GM18507 (cell line): ENCODE measurements around the gene PPP1R14B.
A peak's percentile ranks its signal among the peaks of the same experiment; 100 is the strongest.
"Not testable (repeated sequence)": the region's sequence is repeated elsewhere in the genome, so short reads cannot be mapped to it uniquely, and the experiment has no call there.

Source experiments
- DNase-seq: peaks from one replicate; pipeline ENCODE4 v3.0.0; 2011; ENCODE audit warnings: low read depth; ENCODE audit not compliant: insufficient read length; ENCODE audit errors: extremely low spot score
- FAIRE-seq: peaks from 2 replicates; lab custom pipeline; 2011; peaks lifted over from hg19 to GRCh38; lab: Jason Lieb, UNC

PPP1R14B gene

DNA sequence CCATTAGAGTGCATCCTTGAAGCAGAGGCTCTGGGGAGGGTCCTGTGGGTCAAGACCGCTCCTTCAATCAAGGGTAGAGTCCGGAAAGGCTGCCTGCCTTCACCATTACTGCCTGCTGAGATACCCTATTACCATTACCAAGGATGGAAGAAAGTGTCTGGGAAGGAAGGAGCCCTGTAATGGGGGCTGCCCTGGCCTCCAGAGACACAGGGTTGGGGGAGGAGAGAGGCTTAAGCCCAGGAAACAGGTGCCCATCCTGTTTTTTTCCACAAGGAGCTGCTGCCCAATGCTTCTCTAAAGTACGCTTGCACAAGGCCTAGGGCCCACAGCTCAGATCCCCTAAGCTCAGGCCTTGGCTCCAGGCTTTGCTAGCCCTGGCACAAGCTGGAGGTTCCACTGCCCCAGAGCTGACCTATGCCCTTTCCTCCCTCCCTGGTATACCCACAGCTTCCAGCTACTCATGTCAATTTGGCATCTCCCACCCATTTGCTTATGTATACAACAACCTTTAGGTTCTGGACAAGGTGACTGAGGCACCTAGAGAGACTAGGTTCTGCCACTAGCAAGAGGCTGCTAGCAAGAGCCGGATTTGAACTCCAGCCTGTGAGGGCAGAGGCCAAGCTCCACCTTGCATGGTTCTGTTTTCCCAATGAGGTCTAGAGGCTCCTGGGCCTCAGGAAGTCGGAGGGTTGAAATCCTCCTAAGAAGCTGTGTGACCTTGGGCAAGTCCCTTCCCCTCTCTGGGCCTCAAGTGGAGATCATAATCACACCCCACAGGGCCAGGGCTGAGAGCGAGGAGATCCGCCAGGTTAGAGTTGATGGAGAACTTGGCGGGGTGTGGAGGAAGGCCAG lies 3.0 kb upstream of the PPP1R14B start:
- no peak for FAIRE-seq
- DNase-seq = no peak

DNA sequence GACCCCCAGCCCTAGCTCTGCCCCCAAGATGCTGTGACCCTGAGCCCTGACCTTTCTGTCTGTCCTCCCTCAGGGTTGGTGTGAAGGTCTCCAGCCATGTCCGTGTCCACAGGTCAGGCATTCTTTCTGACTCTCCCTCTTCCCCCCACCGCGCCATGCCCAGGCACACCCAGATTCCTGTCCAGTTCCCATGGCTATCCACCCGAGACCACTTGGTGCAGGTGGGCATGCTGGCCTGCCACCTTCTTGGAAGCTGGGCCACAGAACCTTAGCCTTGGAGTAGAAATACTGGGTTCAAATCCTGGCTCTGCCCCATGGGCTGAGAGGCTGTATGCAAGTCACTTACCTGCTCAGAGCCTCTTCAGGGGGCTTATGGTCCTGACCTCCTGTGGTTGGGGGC lies 2.3 kb upstream of the PPP1R14B start:
- DNase-seq (no peak), FAIRE-seq (no peak)

DNA sequence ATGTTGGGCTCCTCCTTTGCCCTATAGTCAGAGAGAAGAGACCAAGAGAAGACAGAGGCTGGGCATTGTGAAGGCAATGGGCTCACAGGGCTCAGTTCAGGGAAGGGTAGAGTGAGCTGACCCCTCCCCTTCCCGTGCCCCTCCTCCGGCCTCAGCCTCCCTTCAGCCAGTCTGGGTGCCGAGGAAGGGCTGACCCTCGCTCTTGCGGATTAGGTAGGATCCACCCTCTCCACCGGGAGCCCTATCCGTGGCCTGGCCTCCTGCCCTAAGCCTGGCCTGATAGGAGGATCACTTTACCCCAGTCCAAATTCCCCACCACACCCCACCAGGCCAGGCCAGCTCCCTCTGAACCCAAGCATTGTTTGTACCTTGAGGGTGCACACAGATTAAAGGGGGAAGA lies 1.8 kb upstream of the PPP1R14B start:
- DNase-seq (no peak), FAIRE-seq (no peak)

DNA sequence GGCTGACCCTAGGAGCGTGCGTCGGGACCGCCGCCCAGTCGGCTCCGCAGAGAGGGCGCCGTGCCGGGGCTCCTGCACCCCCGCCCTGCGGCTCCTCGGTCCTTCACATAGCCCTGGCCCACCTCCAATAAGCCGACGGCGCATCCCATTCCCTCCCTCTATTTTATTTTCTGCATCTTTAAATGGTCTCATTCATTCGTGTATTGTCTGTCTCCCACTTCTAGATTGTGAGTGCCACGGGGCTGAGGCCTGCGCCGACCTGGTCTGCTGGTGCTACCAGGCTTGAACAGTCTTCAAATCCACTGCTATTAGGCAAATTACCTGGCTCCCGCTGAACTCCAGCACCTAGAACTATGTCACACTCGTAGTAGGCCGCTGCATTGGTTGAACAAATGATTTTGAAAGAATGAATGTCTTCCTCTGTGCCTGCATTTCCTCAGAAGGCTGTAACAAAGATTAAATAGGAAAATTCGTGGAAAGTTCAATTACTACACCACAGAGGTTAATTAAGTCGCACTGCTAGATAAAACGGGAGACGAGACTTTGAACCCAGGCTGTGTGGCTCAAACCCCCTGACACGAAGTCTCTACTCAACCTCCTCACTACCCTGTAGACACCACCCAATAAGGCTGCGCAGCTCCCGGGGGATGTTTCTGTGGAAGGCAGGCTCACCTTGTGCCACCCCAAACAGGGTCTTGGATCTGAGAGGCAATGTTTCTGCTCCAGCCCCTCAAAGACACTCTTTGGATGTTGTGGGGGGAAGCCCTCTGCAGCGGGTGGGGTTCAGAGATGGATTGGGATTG lies 1.2 kb upstream of the PPP1R14B start:
- DNase-seq (no peak), FAIRE-seq (no peak)

DNA sequence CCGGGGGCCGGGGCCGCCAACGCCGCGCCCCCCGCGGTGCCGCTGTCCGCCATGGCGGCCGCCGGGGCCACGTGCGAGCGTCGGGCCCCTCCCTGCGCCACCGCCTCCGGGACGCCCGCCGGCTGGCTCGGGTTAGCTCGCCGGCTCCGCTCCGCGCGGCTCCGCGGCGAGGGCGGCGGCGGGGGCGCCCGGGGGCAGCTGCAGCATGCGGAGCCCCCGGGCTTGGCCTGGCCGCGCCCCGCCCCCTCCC lies 197 bp downstream of the PPP1R14B start:
- not testable (repeated sequence) for DNase-seq, FAIRE-seq

DNA sequence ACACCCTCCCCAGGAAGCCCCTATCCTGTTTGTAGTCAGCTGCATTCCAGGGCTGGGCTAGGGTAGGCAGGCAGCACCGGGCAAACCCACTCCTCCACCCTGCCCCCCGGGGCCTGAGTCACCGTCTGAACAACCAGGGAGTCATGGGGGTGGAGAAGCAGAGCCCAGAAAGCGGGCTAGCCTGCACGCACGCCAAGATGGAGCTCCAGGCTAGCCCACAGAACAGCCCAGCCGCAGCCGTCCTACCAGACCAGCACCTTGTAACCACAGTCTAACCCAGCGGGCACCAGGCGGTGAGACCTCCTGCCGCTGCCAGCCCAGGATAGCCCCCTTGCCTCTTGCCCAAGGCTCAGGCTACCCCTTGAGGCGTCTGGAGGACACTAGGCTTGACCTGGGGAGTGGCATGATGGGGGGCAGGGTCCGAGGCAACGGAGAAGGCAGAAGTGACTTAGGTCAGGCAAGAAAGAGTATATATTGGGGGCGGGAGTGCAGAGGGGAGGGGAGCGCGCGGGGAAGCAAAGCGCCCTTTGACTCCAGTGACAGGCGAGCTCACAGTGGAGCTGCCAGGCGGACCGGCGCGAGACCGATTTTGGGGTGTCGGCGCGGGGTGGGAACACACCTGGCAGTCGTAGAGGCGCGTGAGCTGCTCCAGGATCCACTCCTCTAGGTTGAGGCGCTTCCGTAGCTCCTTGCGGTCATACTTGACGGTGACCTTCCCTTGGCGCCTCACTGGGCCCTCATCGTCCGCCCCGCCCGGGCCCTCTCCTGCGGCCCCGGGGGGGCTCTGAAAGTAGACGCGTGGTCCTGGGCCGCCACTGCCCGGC lies 734 bp downstream of the PPP1R14B start:
- no peak for FAIRE-seq
- no peak for DNase-seq

DNA sequence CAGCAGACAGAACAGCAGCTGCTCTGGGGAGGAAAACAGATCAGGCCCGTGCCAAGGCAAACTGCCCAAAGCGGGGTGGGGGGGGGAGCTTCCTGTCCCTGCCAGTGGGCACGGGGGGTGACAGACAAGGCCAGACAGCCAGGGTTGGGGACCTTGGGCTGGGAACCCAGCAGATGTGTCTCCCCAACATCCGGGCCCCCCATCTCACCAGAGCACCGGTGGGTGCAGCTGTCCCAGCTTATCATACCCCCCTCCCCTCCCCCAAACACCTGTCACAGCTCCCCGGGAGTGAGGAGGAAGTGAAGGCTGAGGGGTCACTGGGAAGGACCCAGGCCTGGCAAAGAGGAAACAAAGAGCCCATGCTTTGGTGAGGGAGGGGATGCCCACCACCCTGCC lies 1.3 kb downstream of the PPP1R14B start:
- FAIRE-seq (no peak), DNase-seq (no peak)

DNA sequence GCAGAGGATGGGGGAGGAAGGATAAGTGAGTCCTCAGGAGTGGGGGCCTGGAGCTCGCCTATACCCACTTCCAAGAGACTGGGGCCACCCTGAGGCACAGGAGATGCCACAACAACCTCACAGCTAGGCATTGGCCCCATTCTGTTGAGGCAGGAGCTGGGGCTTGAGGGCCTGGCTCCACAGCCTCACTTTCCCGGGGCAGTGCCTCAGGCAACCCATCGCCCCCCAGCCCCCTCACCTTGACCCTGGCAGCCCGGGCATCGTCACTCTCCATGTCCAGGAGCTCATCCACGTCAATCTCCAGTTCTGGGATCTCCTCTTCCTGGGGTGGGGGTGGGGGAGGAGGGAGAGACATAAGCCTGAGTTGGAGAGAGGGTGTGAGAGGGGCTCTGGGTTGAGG lies 1.8 kb downstream of the PPP1R14B start:
- FAIRE-seq (no peak), DNase-seq (no peak)

DNA sequence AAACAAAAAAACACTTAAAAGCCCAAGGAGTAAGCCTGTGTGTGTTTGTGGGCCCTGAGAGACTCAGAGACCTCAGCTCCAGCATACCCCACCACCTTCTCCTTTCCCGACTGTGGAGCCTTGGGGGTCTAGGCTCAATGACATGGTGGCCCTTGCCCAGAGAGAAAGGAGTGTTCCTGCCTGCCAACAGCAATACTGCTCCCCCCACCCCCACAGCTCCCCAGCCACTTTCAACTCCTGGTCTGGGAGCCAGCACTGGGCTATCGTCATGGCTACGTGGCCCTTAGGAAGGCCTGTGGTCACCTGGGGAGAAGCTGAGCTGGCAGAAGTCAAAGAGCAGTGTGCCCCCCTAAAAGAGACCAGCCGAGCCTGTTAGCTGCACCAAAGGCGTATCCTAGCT lies 2.6 kb downstream of the PPP1R14B start:
- FAIRE-seq (no peak), DNase-seq (no peak)

DNA sequence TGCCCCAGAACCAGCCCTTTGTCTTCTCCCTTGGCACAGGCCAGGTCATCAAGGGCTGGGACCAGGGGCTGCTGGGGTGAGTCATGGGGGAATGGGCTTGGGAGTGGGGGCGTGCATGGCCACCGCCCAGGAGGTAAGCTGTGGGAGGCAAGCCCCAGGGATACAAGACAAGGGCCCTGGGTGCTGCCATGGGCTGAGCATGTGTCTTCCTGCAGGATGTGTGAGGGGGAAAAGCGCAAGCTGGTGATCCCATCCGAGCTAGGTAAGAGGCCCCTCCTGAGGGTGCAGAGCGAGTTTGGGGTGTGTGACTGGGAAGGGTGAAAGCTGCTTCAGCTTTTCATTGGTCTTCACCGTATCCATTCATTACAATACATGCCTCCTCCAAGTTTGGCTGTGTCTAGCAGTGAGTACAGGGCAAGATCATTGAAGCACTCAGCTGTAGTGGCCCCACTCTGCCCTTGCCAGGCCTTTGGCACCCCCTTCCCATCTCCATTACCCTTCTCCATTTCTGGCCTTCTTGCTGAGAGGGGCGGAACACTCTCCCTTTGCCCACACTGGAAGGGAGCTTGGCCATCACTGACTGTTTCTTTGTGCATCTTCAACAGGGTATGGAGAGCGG lies 3.4 kb downstream of the PPP1R14B start:
- FAIRE-seq (no peak), DNase-seq (no peak)

DNA sequence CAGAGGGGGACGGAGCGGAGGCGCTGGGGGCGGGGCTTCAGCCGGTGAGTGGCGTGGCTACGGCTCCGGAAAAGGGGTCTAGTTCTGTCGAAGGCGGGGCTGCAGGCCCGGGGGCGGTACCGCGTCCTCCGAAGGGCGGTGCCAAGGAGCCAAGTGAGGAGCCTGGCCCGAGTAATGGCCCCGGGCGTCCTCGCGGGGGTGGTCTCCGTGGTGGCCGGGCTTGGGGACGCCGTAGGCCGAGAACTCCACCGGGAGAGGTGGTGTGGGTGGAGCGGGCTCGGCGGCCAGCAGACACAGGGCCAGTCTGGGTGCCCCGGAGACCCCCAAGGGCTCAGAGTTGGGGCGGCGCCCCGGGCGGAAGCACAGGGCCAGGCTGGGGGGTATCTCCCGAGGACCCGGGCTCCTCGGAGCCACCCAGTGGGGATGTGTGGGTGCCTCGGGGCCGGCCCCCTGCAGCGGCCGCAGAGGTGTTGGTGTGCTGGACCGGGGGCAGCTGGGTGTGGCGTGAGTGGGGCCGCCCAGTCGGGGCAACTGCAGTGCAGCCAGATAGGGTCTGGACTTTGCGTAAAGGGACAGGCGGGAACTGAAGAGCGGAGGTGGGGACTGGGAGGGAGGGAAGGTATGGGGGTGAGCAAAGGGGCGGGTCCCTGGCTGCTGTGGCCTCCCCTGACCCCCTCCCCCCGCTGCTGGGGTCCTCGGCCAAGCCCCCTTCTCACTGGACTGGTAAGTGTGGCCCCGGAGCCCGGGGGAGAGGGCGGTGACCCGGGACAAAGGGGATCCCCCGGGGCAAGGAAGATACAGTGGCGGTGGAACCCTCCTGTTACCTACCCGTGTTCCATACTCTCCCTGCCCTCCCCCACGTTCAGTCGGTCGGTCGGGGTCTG lies 5.0 kb downstream of the PPP1R14B start:
- FAIRE-seq (no peak), DNase-seq (no peak)

DNA sequence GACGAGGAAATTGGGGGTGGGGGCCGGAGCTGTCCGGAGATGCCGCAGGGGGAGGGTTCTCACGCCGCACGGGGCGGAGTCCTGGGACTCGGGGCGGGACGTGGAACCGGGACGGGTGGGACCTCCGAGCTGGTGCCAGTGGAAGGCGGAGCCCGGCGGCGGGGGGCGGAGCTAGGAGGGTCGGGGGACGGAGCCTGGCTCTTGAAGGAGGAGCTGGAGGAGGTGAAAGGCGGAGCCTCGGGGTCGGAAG lies 5.6 kb downstream of the PPP1R14B start:
- DNase-seq (peak; percentile 81), FAIRE-seq (no peak)

DNA sequence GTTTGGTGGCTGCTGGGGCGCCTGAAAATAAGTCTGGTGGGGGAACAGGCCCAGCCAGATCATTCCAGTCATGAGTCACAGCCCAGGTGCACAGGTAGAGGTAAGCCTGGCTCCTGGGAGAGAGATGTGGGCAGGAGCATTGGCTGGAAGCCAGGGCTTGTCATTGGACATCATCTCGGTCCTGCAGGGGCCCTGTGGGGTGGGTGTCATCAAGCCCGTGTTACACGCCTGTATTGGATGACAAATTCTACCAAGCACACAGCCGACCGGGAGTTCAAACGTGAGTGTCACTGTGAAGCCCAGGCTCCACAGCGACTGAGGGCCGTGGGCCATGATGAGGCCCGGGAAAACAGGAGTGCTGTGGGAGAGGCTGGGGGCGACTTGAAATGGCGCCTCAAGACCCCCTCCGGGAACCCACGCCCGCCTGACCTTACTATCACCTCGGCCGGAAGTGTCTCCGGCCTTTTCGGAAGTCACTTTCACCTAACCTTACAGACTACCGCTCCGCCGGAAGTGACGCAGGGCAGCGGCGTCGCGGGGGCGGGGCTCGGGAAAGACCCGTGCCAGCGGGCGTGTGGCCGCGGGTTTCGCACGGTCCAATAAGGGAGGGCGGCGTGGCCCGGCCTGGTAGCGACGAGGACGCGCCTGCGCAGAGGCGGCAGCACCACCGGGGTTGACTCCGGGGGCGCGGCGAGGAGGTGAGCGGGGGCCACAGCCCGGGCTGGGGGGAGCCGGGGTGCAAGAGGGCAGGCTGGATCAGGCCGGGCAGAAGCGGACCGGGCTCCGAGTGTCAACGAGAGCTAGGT lies 6.1 kb downstream of the PPP1R14B start, which contains the start of gene FKBP2:
FKBP2 (plus strand) TSS at position 661 of the 806 bp plus-strand sequence. CDS start 1,293 bp downstream, outside the sequence.
- DNase-seq = peak; percentile 88
- FAIRE-seq = peak; percentile 91

DNA sequence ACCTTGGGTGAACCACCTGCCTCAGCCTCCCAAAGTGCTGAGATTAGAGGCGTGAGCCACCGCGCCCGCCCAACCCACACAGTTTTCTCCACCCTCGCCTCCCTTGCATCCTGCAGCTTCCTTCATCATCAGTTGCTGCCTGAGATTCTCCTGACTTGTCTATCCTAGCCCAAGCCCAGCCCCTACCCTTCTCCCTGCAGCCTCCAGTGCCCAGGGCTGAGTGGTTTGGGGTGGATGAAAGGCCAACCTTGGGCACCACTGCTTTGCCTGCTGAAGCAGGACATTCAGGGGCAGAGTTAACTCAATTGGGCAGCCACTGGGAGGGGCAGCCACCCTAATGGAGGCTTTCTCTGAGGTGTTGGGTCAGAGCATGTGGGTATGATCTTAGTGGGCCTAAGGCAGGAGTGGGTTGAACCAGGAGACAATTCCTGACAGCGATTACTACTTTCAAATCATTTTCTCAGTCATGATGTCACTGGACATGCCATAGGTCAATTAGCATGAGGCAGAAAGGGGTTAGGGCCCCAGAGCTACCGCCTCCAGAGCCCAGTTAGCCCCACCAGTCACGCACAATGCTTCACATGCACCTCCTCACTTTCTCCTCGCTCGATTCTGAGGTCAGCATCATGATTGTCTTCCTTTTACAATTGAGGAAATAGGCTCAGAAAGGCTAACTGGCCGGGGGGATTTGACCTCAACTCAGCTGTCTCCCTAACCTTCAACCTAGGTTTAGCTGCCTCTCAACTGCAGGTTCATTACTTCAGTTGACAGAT lies 6.9 kb downstream of the PPP1R14B start:
- peak; percentile 61 for FAIRE-seq
- DNase-seq = no peak

DNA sequence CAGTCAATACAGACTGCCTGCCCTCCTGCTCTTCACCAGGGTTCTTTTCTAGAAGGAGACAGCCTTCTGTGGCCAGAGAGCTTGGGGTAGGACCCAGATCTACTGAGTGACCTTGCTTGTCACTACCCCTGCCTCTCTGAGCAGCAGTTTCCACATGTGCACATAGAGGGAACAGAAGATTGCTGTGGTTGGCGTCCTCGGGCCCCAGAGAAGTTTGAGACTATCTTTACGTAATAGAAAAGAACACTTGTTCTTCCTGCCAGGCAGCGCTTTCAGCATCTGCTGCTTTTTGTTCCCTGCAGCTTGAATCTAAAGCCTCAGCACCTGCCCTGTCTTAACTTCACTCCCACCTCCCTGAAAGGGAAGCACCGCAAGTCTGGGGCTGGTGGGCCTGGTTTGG lies 7.7 kb downstream of the PPP1R14B start:
- no peak for FAIRE-seq
- DNase-seq = no peak

DNA sequence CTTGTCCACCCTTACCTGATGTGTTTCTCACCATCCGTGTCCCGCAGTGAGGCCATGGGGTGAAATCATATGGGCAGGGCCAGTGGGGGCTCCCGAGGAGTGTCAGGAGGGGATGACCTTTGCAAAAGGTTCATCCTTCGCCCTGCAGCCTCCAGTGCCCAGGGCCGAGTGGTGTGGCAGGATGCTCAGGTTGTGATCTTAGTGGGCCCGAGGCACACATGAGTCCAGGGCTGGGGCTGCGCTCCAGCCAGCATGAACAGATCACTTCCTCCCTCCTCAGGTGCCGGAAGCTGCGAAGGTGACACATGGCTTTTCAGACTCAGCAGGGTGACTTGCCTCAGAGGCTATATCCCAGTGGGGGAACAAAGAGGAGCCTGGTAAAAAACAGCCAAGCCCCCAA lies 8.7 kb downstream of the PPP1R14B start:
- FAIRE-seq (no peak), DNase-seq (no peak)

DNA sequence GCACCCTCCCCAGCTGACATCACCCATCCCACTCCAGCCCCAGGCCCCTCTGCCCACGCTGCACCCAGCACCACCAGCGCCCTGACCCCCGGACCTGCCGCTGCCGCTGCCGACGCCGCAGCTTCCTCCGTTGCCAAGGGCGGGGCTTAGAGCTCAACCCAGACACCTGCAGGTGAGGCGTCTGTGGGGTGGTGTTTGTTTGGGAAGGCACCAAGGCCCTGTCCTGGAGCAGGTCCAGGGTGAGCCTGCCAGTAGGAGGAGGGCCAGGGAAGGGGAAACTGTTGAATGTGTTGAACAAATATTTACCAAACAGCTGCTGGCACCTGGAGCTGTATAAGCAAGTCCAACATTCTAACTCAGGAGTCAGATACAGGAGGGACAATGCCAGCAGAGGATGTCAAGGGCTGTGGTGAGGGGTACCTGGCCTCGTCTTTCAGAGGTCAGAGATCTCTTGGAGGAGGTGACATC lies 9.2 kb downstream of the PPP1R14B start:
- no peak for FAIRE-seq
- DNase-seq = no peak
